Heart right ventricle (tissue), 16 donors: Measurements from ENCODE around the gene CD79B. TPM values are rescaled to one million over a fixed set of nuclear protein-coding genes. Genes with fewer than 3 reads are reported as not detected.
A peak's percentile ranks its signal among the peaks of the same experiment; 100 is the strongest.
"Not testable (repeated sequence)": the region's sequence is repeated elsewhere in the genome, so short reads cannot be mapped to it uniquely, and the experiment has no call there.

Experiments used
- ATAC-seq, 8 donors: fragments of 200-7000 bp; cut with Tn5 transposase; one replicate each; pipeline ENCODE4 v1.9.1; 2020; ENCODE audit warnings: mild to moderate bottlenecking in 8 of 8, moderate library complexity in 8 of 8, moderate number of reproducible peaks in 1 of 8
- DNase-seq, 2 donors: peaks; one replicate each; pipeline ENCODE4 v3.0.0-alpha.2; 2020
- H3K27ac ChIP-seq, 10 donors: fragments of 200-600 bp; sonication (generic) in 2 of 10; one replicate each; pipeline versions ENCODE4 v1.5.0 to v1.8.0; 2020 to 2022; ENCODE audit warnings: mild to moderate bottlenecking in 3 of 10
- H3K27me3 ChIP-seq, 7 donors: fragments of 200-600 bp; one replicate each; pipeline ENCODE4 v1.8.0; 2021 to 2022; ENCODE audit warnings: mild to moderate bottlenecking in 2 of 7
- H3K36me3 ChIP-seq, 9 donors: fragments of 200-600 bp; sonication (generic) in 1 of 9; one replicate each; pipeline versions ENCODE4 v1.5.0 to v1.8.0; 2020 to 2022; ENCODE audit warnings: mild to moderate bottlenecking in 2 of 9
- H3K4me1 ChIP-seq, 9 donors: fragments of 200-600 bp; sonication (generic) in 1 of 9; one replicate each; pipeline versions ENCODE4 v1.5.0 to v1.8.0; 2020 to 2022; ENCODE audit warnings: mild to moderate bottlenecking in 4 of 9
- H3K4me3 ChIP-seq, 10 donors: fragments of 200-600 bp; sonication (generic) in 2 of 10; one replicate each; pipeline versions ENCODE4 v1.5.0 to v1.8.0; 2020 to 2022; ENCODE audit warnings: mild to moderate bottlenecking in 7 of 10, moderate library complexity in 2 of 10
- H3K9me3 ChIP-seq, 11 donors: fragments of 200-600 bp in 10 of 11; sonication (generic) in 2 of 11; one replicate each; pipeline versions ENCODE4 v1.5.0 to v1.8.0; 2013 to 2022; ENCODE audit warnings: mild to moderate bottlenecking in 2 of 11, control low read depth in 1 of 11, moderate library complexity in 1 of 11
- WGBS, 2 donors: extraction: QIAGEN DNeasy Blood & Tissue Kit; methylation state at CpG; one replicate each; pipeline ENCODE4 v1.1.7; 2013; ENCODE audit warnings: inconsistent platforms in 1 of 2; 5-methylcytosine and 5-hydroxymethylcytosine counted together
- intact Hi-C, 10 donors: fragments of 100-400 bp; cut with DNase I; formaldehyde crosslinking; loops; one replicate each; pipeline versions ENCODE4 v1.11.1 to v1.14.2; 2022
- polyA plus RNA-seq, 2 donors: library from polyadenylated mRNA; stranded (reverse); fragments of 200-250 nt; gene quantifications; one replicate each; pipeline ENCODE4 v1.2.3, GENCODE V29; 2013
- total RNA-seq, 10 donors: library from RNA; stranded (reverse); fragmentation: NEBNext Ultra II Directional in 3 of 10; extraction: Animal tissue kit (Norgen Biotek cat#: 25700) in 3 of 10; gene quantifications; one replicate each; pipeline versions ENCODE4 v1.2.1 to v1.2.4, GENCODE V29; 2021 to 2023
- TF ChIP-seq, protein P1 (sequence below), 9 donors: fragments of 200-600 bp; sonication (generic) in 2 of 9; IDR thresholded peaks; one replicate each; pipeline versions ENCODE4 v1.5.0 to v1.8.0; 2021 to 2022; ENCODE audit warnings: antibody characterized with exemption in 9 of 9, mild to moderate bottlenecking in 5 of 9, moderate library complexity in 1 of 9
- donor health status: Arrhythmogenic right ventricular cardiomyopathy.
- donor health status: ischemic (EF 13 %, LVEDD 7.1; RV severe dilation, severe dysfunction).
- donor health status: healthy with polysubstance abuse.
- donor health status: DM: no; HTN: yes; CAD: no.
- donor health status: DM: no; HTN: no; CAD: no.
- donor health status: ischemic (EF 25% LVEDD 6.9; RV normal size, moderate dysfunction).
- donor health status: ischemic (EF 25% LVEDD 5.7; RV mildly dilated, moderate dysfunction).
- donor health status: healthy.
- donor health status: DM: yes; HTN: yes; CAD: no.
- donor health status: Ischemic cardiomyopathy.
- donor health status: ischemic (EF 35%, LVEDD 5.7; RV mildly dilated, moderate dysfunction).
- donor health status: nonischemic (EF 11% LVEDD 7.7; RV severe dilation, severe dysfunction).
- donor health status: DM: yes; HTN: yes; CAD: no.
- donor health status: PGD.
- donor health status: ischemic (EF 29% LVEDD 5.4; RV normal size, mild dysfunction).
- donor health status: nonischemic (EF 23%, LVEDD 6.1; RV moderate dilation, normal function).

Gene CD79B
- total and polyA plus RNA-seq, 12 donors = 2.2 to 11.6 (median 3.9) TPM

DNA sequence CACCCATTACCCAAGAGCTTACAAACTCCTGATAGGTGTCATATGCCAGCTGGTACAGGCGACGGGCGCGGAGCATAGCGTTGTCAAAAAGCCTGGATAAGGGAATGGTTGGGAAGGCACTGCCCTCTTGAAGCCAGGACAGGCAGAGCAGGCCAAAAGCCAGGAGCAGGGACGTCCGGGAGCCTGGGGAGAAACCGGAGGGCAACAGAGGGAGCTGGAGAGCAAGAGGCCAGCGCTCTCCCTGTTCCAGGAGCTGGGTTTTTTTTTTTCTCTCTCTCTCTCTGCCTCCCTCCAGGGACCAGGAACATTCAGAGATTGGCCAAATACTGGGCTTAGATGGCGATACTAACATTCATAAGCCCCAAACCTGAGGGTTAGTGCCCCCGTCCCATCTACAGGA lies 50.8 kb downstream of the CD79B start:
- intact Hi-C loops, H3K27ac ChIP-seq, H3K4me3 ChIP-seq, H3K9me3 ChIP-seq, H3K36me3 ChIP-seq, H3K4me1 ChIP-seq, H3K27me3 ChIP-seq: not testable (repeated sequence)
- DNase-seq (peak; percentile 14 to 36), ATAC-seq (peak in 6 of 8 donors; percentile 38 to 78 (median 48))
- WGBS, 2 donors = 43 to 49% methylated on average over 11 of the region's 11 CpGs
- TF ChIP-seq, protein P1, sequence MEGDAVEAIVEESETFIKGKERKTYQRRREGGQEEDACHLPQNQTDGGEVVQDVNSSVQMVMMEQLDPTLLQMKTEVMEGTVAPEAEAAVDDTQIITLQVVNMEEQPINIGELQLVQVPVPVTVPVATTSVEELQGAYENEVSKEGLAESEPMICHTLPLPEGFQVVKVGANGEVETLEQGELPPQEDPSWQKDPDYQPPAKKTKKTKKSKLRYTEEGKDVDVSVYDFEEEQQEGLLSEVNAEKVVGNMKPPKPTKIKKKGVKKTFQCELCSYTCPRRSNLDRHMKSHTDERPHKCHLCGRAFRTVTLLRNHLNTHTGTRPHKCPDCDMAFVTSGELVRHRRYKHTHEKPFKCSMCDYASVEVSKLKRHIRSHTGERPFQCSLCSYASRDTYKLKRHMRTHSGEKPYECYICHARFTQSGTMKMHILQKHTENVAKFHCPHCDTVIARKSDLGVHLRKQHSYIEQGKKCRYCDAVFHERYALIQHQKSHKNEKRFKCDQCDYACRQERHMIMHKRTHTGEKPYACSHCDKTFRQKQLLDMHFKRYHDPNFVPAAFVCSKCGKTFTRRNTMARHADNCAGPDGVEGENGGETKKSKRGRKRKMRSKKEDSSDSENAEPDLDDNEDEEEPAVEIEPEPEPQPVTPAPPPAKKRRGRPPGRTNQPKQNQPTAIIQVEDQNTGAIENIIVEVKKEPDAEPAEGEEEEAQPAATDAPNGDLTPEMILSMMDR (IDR thresholded peaks at IDR 0.05) = peak in 4 of 9 donors; percentile 21 to 45 (median 32)

DNA sequence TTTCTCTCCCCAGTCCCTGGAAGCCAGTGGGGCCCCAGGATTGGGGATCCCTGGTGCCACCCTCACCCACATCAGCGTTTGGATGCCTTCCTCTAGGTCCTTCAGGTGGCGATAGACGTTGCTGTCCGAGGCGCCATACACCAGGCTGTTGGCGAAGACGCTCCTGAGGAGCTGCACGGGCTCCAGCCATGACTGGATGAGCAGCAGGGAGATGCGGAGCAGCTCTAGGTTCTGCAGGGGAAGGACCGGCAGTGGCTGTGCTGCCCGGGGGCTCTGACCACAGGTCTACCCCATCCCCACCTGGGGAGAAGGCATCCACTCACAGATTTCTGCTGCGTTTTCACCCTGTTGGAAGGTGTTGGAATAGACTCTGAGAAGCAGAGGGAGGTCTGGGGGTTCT lies 51.4 kb downstream of the CD79B start:
- H3K4me1 ChIP-seq = peaks cover 0 to 7% (median 0%) of the 10 kb centered on the region in 9 donors
- H3K27me3 ChIP-seq = peaks cover 0 to 6% (median 0%) of the 10 kb centered on the region in 7 donors
- no peak overlapping the region for H3K27ac ChIP-seq
- TF ChIP-seq, protein P1 (IDR thresholded peaks at IDR 0.05) = no peak
- H3K9me3 ChIP-seq = no peaks in the 10 kb centered on the region
- H3K4me3 ChIP-seq = no peak overlapping the region
- ATAC-seq (no peak), DNase-seq (no peak)
- intact Hi-C loops = no loop called here
- no peaks in the 10 kb centered on the region for H3K36me3 ChIP-seq
- WGBS, 2 donors = 81 to 82% methylated on average over 12 of the region's 12 CpGs

Other genes with a start within 250 kb of the CD79B start
- 10 to 100 TPM in 1 of 10 donors, 1 to 10 TPM in 9; 1.8 to 30.6 (median 3.3) TPM for gene LIMD2, start 232.2 kb downstream of the CD79B start, total RNA-seq
- 10 to 100 TPM in 1 of 2 donors, 1 to 10 TPM in 1; 8.2 to 10.0 TPM for gene LIMD2, start 232.2 kb downstream of the CD79B start, polyA plus RNA-seq
- gene STRADA, start 190.5 kb downstream of the CD79B start, total RNA-seq = 10 to 100 TPM; 12.2 to 19.0 (median 17.7) TPM
- 10 to 100 TPM; 15.7 to 30.0 TPM for gene STRADA, start 190.5 kb downstream of the CD79B start, polyA plus RNA-seq
- gene CCDC47, start 158.7 kb downstream of the CD79B start, total RNA-seq = 100 to 1,000 TPM in 3 of 10 donors, 10 to 100 TPM in 7; 76.7 to 153 (median 90.6) TPM
- 10 to 100 TPM; 32.0 to 86.7 TPM for gene CCDC47, start 158.7 kb downstream of the CD79B start, polyA plus RNA-seq
- 10 to 100 TPM; 54.8 to 69.9 (median 65.0) TPM for gene DDX42, start 158.2 kb downstream of the CD79B start, total RNA-seq
- gene DDX42, start 158.2 kb downstream of the CD79B start, polyA plus RNA-seq = 10 to 100 TPM; 27.7 to 56.4 TPM
- 100 to 1,000 TPM in 9 of 10 donors, 10 to 100 TPM in 1; 92.9 to 153 (median 119) TPM for gene PSMC5, start 104.9 kb downstream of the CD79B start, total RNA-seq
- gene PSMC5, start 104.9 kb downstream of the CD79B start, polyA plus RNA-seq = 100 to 1,000 TPM; 161 to 228 TPM
- gene FTSJ3, start 104.7 kb downstream of the CD79B start, total RNA-seq = 10 to 100 TPM; 17.5 to 43.0 (median 28.4) TPM
- 10 to 100 TPM; 14.0 to 29.9 TPM for gene FTSJ3, start 104.7 kb downstream of the CD79B start, polyA plus RNA-seq
- gene SMARCD2, start 89.6 kb downstream of the CD79B start, total RNA-seq = 10 to 100 TPM; 11.6 to 35.7 (median 17.3) TPM
- gene SMARCD2, start 89.6 kb downstream of the CD79B start, polyA plus RNA-seq = 10 to 100 TPM; 23.6 to 31.3 TPM
- not detected for gene CSH2, start 58.7 kb downstream of the CD79B start, total RNA-seq
- not detected for gene CSH2, start 58.7 kb downstream of the CD79B start, polyA plus RNA-seq
- gene GH2, start 50.4 kb downstream of the CD79B start, total RNA-seq = not detected
- not detected for gene GH2, start 50.4 kb downstream of the CD79B start, polyA plus RNA-seq
- not detected for gene CSH1, start 35.8 kb downstream of the CD79B start, total RNA-seq
- not detected for gene CSH1, start 35.8 kb downstream of the CD79B start, polyA plus RNA-seq
- not detected for gene CSHL1, start 21.1 kb downstream of the CD79B start, total RNA-seq
- not detected for gene CSHL1, start 21.1 kb downstream of the CD79B start, polyA plus RNA-seq
- not detected for gene GH1, start 13.5 kb downstream of the CD79B start, total RNA-seq
- not detected for gene GH1, start 13.5 kb downstream of the CD79B start, polyA plus RNA-seq
- gene SCN4A, start 40.6 kb upstream of the CD79B start, total RNA-seq = 1 to 10 TPM in 1 of 10 donors, under 1 TPM in 9; 0.19 to 2.4 (median 0.53) TPM
- gene SCN4A, start 40.6 kb upstream of the CD79B start, polyA plus RNA-seq = 1 to 10 TPM in 1 of 2 donors, under 1 TPM in 1; 0.33 to 2.9 TPM
- gene PRR29, start 66.0 kb upstream of the CD79B start, total RNA-seq = under 1 TPM in 6 of 10 donors, not detected in 4; 0.21 to 0.44 (median 0.29) TPM
- gene PRR29, start 66.0 kb upstream of the CD79B start, polyA plus RNA-seq = under 1 TPM; 0.29 to 0.66 TPM
- gene ICAM2, start 88.3 kb upstream of the CD79B start, total RNA-seq = 10 to 100 TPM; 25.2 to 70.2 (median 32.4) TPM
- gene ICAM2, start 88.3 kb upstream of the CD79B start, polyA plus RNA-seq = 100 to 1,000 TPM in 1 of 2 donors, 10 to 100 TPM in 1; 83.9 to 117 TPM
- 10 to 100 TPM in 3 of 10 donors, 1 to 10 TPM in 7; 5.0 to 16.6 (median 7.6) TPM for gene ERN1, start 197.8 kb upstream of the CD79B start, total RNA-seq
- 1 to 10 TPM; 2.2 to 2.9 TPM for gene ERN1, start 197.8 kb upstream of the CD79B start, polyA plus RNA-seq